GM10266 (cell line): Measurements from ENCODE around the gene ELL3.
"Not testable (repeated sequence)": the region's sequence is repeated elsewhere in the genome, so short reads cannot be mapped to it uniquely, and the experiment has no call there.

Experiments
- DNase-seq: peaks from one replicate; pipeline ENCODE4 v3.0.0; 2012; ENCODE audit errors: extremely low spot score
- TF ChIP-seq, protein P1 (sequence below): IDR thresholded peaks from 2 replicates; pipeline ENCODE4 v1.5.1; 2012; ENCODE audit warnings: mild to moderate bottlenecking, low read depth; ENCODE audit not compliant: control insufficient read depth, insufficient read depth; ENCODE audit errors: missing control alignments

The ELL3 gene

DNA sequence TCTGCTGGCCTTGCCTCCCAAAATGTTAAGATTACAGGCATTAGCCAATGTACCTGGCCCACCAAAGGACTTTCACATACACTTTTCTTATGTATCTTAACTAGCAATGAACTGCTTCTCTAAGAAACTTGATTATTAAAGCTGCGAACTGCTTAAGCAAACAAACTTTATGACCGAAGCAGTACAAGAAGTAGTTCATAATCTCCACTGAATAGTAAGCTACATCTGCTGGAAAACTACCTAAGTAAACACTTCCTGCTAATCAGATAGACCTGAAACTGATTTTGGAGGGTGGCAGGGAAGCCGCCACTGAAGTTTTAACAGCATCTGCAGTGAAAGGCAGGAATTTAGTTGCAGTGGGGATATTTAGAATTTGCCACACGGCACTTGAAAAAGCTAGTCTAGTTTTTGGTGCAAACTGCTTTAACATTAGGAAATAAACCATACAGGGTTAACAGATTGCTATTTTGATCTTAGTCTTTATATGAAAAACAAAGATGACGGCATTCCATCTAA, 31.7 kb upstream of the ELL3 start:
- no peak for DNase-seq
- TF ChIP-seq, protein P1, sequence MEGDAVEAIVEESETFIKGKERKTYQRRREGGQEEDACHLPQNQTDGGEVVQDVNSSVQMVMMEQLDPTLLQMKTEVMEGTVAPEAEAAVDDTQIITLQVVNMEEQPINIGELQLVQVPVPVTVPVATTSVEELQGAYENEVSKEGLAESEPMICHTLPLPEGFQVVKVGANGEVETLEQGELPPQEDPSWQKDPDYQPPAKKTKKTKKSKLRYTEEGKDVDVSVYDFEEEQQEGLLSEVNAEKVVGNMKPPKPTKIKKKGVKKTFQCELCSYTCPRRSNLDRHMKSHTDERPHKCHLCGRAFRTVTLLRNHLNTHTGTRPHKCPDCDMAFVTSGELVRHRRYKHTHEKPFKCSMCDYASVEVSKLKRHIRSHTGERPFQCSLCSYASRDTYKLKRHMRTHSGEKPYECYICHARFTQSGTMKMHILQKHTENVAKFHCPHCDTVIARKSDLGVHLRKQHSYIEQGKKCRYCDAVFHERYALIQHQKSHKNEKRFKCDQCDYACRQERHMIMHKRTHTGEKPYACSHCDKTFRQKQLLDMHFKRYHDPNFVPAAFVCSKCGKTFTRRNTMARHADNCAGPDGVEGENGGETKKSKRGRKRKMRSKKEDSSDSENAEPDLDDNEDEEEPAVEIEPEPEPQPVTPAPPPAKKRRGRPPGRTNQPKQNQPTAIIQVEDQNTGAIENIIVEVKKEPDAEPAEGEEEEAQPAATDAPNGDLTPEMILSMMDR: no peak

DNA sequence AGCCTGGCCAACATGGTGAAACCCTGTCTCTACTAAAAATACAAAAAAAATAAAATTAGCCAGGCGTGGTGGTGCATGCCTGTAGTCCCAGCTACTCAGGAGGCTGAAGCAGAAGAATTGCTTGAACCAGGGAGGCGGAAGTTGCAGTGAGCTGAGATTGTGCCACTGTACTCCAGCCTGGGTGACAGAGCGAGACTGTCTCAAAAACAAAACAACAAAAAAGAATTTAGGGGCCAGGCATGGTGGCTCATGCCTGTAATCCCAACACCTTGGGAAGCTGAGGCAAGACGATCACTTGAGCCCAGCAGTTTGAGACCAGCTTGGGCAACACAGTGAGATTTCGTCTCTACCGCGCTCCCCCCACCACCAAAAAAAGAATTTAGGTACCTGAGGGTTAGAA, 25.9 kb upstream of the ELL3 start:
- not testable (repeated sequence) for DNase-seq

DNA sequence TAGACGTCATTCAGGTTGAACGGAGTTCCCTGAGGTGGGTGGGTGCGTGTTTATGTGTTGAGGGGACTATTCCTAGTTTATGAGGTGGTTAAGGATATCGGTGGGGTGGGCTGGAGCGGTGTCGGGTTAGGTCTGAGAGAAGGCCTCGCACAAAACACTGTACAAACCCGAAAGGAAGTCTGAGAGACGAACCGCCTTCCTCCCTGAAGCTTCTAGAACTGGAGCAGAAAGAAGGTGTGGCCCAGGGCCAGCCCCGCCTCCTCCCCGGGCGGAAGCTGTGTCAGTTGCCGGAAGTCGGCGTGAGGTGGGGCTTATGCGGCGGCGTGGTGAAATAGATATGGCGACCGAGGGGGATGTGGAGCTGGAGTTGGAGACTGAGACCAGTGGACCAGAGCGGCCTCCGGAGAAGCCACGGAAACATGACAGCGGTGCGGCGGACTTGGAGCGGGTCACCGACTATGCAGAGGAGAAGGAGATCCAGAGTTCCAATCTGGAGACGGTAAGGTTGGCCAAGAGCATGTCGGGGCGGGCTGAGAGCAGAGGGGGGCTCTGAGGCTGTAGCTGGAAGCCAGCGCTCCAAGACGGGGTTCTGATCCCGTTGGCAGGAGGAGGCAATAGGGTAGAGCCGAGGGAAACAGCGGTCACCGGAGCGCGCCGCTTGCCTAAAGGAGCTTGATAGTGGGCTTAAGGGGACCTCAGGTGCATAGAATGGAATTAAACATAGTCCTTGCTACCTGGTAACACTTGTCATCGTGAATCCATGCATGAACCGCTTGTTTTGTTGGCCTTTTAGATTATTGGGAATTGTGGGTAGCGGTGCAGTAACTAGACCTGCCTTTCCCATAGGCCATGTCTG, 23.7 kb upstream of the ELL3 start, which contains the start of gene HYPK:
Gene HYPK (plus strand): TSS at position 314 of the 856 bp plus-strand sequence. CDS start 24 bp downstream, at position 338.
- DNase-seq: peak; percentile 79
- TF ChIP-seq, protein P1: no peak

DNA sequence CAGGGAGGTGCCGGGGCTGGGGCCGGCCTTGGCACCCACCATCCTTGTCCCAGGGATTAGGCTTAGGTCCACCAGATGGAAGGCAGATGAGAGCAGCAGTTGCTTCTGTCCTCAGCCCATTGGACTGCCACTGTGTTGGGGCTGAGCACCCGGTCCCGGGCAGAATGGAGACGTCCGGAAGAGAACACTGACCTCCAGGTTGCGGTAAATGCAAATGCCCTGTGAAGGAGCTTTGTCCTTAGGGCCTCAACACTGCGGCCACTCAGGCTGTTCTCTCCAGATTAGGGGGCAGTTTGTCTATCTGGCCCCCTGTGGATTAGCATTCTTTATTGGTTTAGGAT, 23.1 kb upstream of the ELL3 start, which contains the start of gene SERINC4:
Gene SERINC4 (minus strand): TSS at position 276 of the 341 bp plus-strand sequence. CDS start 234 bp downstream, at position 42.
- TF ChIP-seq, protein P1: no peak
- DNase-seq: no peak

DNA sequence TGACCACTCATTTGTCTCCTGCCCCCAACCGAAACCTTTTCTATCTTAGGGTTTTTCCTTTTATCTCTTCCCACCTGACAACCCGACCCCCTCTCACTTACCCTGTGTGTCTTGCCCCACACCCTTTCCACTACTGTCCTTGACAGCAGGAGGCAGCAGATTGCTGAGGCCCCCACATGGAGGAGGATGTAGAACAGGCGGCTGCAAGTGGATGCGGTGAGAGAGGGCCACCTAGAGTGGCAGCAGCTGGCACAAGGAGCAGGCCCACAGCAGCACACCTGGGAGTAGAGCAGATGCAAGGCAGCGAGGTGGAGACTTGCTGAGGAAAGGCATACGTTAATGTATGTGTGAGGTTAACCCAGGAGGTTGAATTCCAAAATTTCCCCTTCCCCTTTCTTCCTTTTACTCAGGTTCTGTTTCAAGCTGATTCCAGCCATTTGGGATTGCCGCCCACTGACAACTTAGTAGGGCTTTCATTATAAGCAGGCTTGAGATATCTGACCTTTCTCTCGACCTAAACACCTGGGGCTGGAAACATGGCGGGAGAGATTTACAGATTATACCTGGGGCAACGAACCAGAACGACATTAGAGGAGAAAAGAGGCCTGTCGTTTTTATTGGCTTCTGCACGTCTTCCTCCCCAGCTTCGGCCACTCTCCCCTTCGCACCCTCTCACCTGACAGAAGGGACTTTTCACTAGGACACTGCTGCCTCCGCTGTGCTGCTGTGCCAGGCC, 22.6 kb upstream of the ELL3 start:
- TF ChIP-seq, protein P1: peak; percentile 7
- no peak for DNase-seq

DNA sequence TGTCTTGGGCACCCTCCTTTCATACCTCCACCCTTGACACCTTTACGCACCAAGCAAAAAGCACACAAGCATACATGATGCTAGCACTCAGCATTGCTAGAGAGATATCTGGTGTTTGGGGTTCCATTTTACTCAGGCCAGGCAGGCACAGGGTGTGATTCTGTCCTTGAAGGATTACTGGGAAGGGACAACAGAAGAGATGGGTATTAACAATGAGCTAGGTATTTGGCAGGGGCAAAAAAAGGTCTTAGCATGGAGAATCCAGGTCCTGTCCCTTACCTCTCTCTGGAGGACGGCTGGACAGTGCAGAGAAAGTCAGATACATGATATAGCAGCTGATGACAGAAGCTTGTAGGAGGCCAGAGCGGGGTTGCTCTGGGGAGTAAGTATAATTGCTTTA, 19.8 kb upstream of the ELL3 start:
- TF ChIP-seq, protein P1: no peak
- no peak for DNase-seq

DNA sequence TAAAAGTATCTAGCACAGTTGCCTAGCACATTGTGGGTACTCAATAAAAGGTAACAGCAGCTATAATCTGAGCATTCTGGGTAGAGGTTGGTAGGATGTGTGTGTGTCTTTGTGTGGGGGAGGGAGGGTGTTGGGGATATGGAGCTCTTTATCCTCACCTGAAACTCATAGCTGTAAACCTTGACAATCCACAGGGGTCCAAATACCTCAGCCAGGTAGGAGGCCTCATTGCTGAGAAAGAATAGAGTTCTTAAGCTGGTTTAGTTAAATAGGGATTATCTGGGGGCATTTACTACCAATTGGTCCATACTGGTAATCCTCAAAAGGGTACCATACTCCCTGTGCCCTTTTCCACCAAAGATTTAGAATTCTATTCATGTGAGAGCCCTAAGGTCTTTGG, 19.2 kb upstream of the ELL3 start:
- no peak for DNase-seq
- TF ChIP-seq, protein P1: no peak
